Nephron (organoid): ENCODE measurements around the gene ACYP1.
A peak's percentile ranks its signal among the peaks of the same experiment; 100 is the strongest.

Experiments used
- H3K27ac Mint-ChIP-seq, 3 experiments: 2 replicates each; pipeline ENCODE4 v1.8.0; 2020; ENCODE audit warnings: mixed read lengths in 3 of 3, mild to moderate bottlenecking in 2 of 3, moderate library complexity in 1 of 3
- H3K27me3 Mint-ChIP-seq: 2 replicates; pipeline ENCODE4 v1.8.0; 2021; ENCODE audit warnings: low read depth, mild to moderate bottlenecking, moderate library complexity, mixed read lengths
- H3K36me3 Mint-ChIP-seq: 2 replicates; pipeline ENCODE4 v1.8.0; 2020; ENCODE audit warnings: low read depth, mixed read lengths
- H3K4me1 Mint-ChIP-seq: 2 replicates; pipeline ENCODE4 v1.8.0; 2020; ENCODE audit warnings: mixed read lengths
- H3K4me3 Mint-ChIP-seq, 3 experiments: 2 replicates each; pipeline ENCODE4 v1.8.0; 2020; ENCODE audit warnings: mild to moderate bottlenecking in 3 of 3, mixed read lengths in 3 of 3, moderate library complexity in 2 of 3
- H3K9me3 Mint-ChIP-seq: 2 replicates; pipeline ENCODE4 v1.8.0; 2020; ENCODE audit warnings: mixed read lengths
- TF ChIP-seq, protein P1 (sequence below), 3 experiments: fragments of 200-600 bp; sonication (generic); IDR thresholded peaks; one replicate each; pipeline ENCODE4 v1.5.0; 2021; ENCODE audit warnings: antibody characterized with exemption in 3 of 3; ENCODE audit not compliant: unreplicated experiment in 3 of 3

The ACYP1 gene

DNA sequence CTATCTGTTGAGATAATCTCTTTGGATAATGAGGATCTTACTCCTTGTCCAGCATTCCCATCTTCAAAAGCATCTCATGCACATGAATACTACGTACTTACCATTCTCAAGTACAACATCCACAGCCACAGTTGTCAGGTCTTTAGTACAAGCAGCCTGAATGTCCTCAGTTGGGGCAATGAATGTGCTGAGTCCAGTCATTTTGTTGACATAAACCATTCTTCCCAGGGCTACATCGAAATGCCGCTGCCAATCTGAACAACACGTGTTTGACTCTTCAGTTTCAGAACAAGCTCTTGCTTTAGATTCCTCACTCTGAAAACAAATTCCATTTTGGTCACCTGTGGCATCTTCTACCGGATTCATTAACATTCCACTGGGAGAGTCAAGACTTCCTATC, 17.5 kb downstream of the ACYP1 start:
- Mint-ChIP-seq H3K9me3 (peaks cover 4% of the 10 kb centered on the region), H3K4me3 (no peak overlapping the region), H3K27me3 (no peaks in the 10 kb centered on the region), H3K36me3 (peaks cover 50% of the 10 kb centered on the region), H3K27ac (no peak overlapping the region), H3K4me1 (peaks cover 39% of the 10 kb centered on the region)
- TF ChIP-seq, protein P1, sequence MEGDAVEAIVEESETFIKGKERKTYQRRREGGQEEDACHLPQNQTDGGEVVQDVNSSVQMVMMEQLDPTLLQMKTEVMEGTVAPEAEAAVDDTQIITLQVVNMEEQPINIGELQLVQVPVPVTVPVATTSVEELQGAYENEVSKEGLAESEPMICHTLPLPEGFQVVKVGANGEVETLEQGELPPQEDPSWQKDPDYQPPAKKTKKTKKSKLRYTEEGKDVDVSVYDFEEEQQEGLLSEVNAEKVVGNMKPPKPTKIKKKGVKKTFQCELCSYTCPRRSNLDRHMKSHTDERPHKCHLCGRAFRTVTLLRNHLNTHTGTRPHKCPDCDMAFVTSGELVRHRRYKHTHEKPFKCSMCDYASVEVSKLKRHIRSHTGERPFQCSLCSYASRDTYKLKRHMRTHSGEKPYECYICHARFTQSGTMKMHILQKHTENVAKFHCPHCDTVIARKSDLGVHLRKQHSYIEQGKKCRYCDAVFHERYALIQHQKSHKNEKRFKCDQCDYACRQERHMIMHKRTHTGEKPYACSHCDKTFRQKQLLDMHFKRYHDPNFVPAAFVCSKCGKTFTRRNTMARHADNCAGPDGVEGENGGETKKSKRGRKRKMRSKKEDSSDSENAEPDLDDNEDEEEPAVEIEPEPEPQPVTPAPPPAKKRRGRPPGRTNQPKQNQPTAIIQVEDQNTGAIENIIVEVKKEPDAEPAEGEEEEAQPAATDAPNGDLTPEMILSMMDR (IDR thresholded peaks at IDR 0.05; ENCODE audit: unreplicated experiment in 3 of 3): no peak

DNA sequence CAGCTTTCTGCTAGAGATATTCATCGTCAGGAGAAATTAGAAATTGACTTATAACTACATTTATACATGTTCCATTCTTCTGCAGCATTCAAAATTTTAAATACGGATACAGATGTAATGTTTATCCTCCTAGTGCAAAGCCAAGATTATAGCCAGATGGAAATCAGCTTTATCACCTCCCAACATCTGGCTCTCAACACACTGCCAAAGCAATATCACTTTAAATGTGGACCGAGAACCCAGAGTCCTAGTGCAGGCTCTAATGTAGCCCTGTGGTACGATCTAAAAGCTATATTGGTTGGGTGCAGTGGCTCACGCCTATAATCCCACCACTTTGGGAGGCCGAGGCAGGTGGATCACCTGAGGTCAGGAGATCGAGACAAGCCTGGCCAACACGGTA, 19.1 kb downstream of the ACYP1 start:
- Mint-ChIP-seq H3K4me1 (peaks cover 33% of the 10 kb centered on the region), H3K4me3 (peak overlapping the region in 1 of 3 experiments; percentile 46), H3K9me3 (peaks cover 4% of the 10 kb centered on the region), H3K36me3 (peaks cover 53% of the 10 kb centered on the region), H3K27me3 (no peaks in the 10 kb centered on the region), H3K27ac (peak overlapping the region; percentile 36 to 62 (median 56))
- TF ChIP-seq, protein P1 (IDR thresholded peaks at IDR 0.05; ENCODE audit: unreplicated experiment in 3 of 3): no peak

DNA sequence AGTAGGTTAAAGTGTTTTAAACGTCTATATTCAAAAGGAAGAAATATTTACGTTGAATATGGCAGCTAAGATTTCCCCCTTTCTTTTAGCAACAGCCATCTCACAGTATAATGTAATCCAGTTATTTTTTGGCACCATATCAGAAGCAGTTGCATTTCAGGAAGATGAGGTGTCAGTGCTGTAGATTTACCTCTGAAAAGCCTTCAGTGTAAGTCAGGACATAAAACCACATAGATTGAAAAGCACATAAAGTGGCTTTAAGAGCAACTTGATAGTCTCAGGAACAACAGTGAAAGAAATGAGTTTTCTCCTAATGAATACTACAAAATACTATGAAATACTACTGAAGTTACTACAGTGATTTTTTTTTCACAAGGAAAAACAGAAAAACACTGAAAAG, 19.5 kb downstream of the ACYP1 start:
- H3K27ac Mint-ChIP-seq: peak overlapping the region; percentile 36 to 62 (median 56)
- peaks cover 4% of the 10 kb centered on the region for H3K9me3 Mint-ChIP-seq
- peaks cover 52% of the 10 kb centered on the region for H3K36me3 Mint-ChIP-seq
- no peak overlapping the region for H3K4me3 Mint-ChIP-seq
- TF ChIP-seq, protein P1 (IDR thresholded peaks at IDR 0.05; ENCODE audit: unreplicated experiment in 3 of 3): no peak
- no peaks in the 10 kb centered on the region for H3K27me3 Mint-ChIP-seq
- peaks cover 33% of the 10 kb centered on the region for H3K4me1 Mint-ChIP-seq

DNA sequence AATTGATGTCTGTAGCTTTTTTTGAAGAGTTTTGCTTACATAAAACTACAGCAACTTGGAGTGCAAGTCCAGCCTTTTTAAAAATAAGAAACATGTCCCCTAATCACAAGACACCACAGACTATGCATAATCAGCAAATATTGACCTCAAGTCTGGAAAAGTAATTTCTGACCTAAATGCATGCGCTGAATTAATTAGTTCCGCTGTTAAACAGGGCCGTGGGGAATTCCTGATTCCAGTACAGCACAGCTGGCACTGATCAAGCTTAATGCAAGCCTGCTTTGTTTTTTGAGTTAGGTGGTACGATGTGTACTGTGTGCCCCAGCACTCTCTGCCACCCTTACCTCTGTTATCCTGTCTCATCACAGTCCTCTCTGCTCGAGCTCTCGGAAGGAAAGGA, 21.8 kb downstream of the ACYP1 start:
- Mint-ChIP-seq H3K9me3 (no peaks in the 10 kb centered on the region), H3K4me1 (peaks cover 33% of the 10 kb centered on the region), H3K27ac (peak overlapping the region; percentile 86 to 97 (median 95)), H3K36me3 (peaks cover 45% of the 10 kb centered on the region), H3K27me3 (no peaks in the 10 kb centered on the region), H3K4me3 (peak overlapping the region in 1 of 3 experiments; percentile 51)
- TF ChIP-seq, protein P1 (IDR thresholded peaks at IDR 0.05; ENCODE audit: unreplicated experiment in 3 of 3): no peak

DNA sequence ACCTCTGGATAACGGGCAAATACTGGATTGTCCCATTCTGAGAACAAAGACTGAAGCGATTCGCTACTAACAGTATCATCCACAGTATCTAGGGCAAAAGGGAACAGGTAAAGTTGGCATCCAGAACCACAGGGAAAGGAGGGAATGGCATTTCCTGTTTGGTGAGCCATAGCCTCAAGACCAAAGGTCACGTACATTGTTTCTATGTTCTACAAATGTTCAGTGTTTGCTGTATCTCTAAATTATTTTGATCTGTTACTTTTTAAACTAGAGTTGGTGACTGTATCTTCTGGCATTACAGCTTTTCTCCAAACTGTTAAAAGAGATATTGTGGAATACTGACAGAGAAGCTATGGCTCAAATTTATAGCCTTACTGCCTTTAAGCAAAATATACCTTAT, 22.2 kb downstream of the ACYP1 start:
- Mint-ChIP-seq H3K27ac (peak overlapping the region; percentile 86 to 97 (median 95)), H3K27me3 (no peaks in the 10 kb centered on the region), H3K4me1 (peaks cover 33% of the 10 kb centered on the region), H3K9me3 (no peaks in the 10 kb centered on the region), H3K36me3 (peaks cover 45% of the 10 kb centered on the region), H3K4me3 (no peak overlapping the region)
- TF ChIP-seq, protein P1 (IDR thresholded peaks at IDR 0.05; ENCODE audit: unreplicated experiment in 3 of 3): no peak

DNA sequence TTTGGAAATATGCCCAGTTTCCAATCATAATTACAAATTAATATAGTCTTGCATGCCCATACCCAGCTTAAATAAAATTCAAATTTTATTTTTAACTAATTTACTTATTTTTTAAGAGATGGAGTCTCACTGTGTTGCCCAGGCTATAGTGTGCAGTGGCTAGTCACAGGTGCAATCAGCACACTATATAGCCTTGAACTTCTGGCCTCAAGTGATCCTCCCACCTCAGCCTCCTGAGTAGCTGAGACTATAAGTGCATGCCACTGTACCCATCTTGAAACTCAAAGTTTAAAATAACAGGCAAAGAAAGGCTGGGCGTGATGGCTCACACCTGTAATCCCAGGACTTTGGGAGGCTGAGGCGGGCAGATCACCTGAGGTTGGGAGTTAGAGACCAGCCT, 22.9 kb downstream of the ACYP1 start:
- H3K36me3 Mint-ChIP-seq: peaks cover 43% of the 10 kb centered on the region
- H3K9me3 Mint-ChIP-seq: no peaks in the 10 kb centered on the region
- peaks cover 28% of the 10 kb centered on the region for H3K4me1 Mint-ChIP-seq
- TF ChIP-seq, protein P1 (IDR thresholded peaks at IDR 0.05; ENCODE audit: unreplicated experiment in 3 of 3): no peak
- peak overlapping the region; percentile 86 to 97 (median 95) for H3K27ac Mint-ChIP-seq
- no peaks in the 10 kb centered on the region for H3K27me3 Mint-ChIP-seq
- H3K4me3 Mint-ChIP-seq: no peak overlapping the region
